Right lung (tissue), 10 donors: Measurements from ENCODE around the gene NUP205. TPM values are rescaled to one million over a fixed set of nuclear protein-coding genes. Genes with fewer than 3 reads are reported as not detected.

Experiments used
- DNase-seq, 2 donors: peaks; one replicate each; pipeline ENCODE4 v3.0.0-alpha.2; 2013
- long read RNA-seq, 8 donors: transcript quantifications; one replicate each; lab custom pipeline, GENCODE V29; 2026
- polyA plus RNA-seq, 5 donors: library from polyadenylated mRNA; unstranded; fragments of 120-200 nt; gene quantifications; one replicate each; pipeline versions ENCODE4 v1.2.1 to v1.2.3, GENCODE V29; 2013; ENCODE audit warnings: inconsistent platforms in 1 of 5, low replicate concordance in 1 of 5; ENCODE audit not compliant: insufficient read length in 5 of 5, insufficient read depth in 1 of 5

NUP205 gene
- polyA plus RNA-seq, result 10 to 100 TPM; 66.7 to 81.1 (median 72.4) TPM
- long read RNA-seq, donor 1, full-length matches to known transcripts, result 3 of 46 reads
- long read RNA-seq, donor 1, partial matches to known transcripts, result 43 of 46 reads
- long read RNA-seq, donor 1, other reads (novel, unspliced or antisense), result 0 of 46 reads
- long read RNA-seq, donor 2, partial matches to known transcripts, result 0 of 1 reads
- long read RNA-seq, donor 2, other reads (novel, unspliced or antisense), result 0 of 1 reads
- long read RNA-seq, donor 3, full-length matches to known transcripts, result 1 of 7 reads
- long read RNA-seq, donor 3, partial matches to known transcripts, result 6 of 7 reads
- long read RNA-seq, donor 3, other reads (novel, unspliced or antisense), result 0 of 7 reads
- long read RNA-seq, donor 4, partial matches to known transcripts, result 7 of 8 reads
- long read RNA-seq, donor 4, other reads (novel, unspliced or antisense), result 0 of 8 reads
- long read RNA-seq, donor 5, full-length matches to known transcripts, result 4 of 24 reads
- long read RNA-seq, donor 5, partial matches to known transcripts, result 20 of 24 reads
- long read RNA-seq, donor 5, other reads (novel, unspliced or antisense), result 0 of 24 reads
- long read RNA-seq, donor 6, full-length matches to known transcripts, result 8 of 21 reads
- long read RNA-seq, donor 6, partial matches to known transcripts, result 13 of 21 reads
- long read RNA-seq, donor 6, other reads (novel, unspliced or antisense), result 0 of 21 reads
- long read RNA-seq, donor 7, result 0 reads
- long read RNA-seq, donor 8, result 0 reads

- DNase-seq, result peak; percentile 91 to 93
Observed at GRCh38 chr7:135557455-135558336, at the start of gene NUP205. Gene NUP205 (plus strand): TSS chr7:135557917. CDS start chr7:135557945, 28 bp downstream.

- peak in 1 of 2 donors; percentile 40 for DNase-seq
Observed at GRCh38 chr7:135508883-135509588, 48.7 kb upstream of the NUP205 start.

GRCh38 chr7:135509589-135509838 lies 48.2 kb upstream of the NUP205 start:
- DNase-seq, result peak in 1 of 2 donors; percentile 21

GRCh38 chr7:135509839-135510591 lies 47.7 kb upstream of the NUP205 start, which contains the start of gene CNOT4:
Gene CNOT4 (minus strand): TSS chr7:135510102. CDS start chr7:135438331, 71,771 bp downstream.
- DNase-seq, result peak; percentile 95 to 98

- no peak for DNase-seq
Observed at GRCh38 chr7:135510592-135511183, 47.0 kb upstream of the NUP205 start.

GRCh38 chr7:135512135-135512887 lies 45.4 kb upstream of the NUP205 start:
- DNase-seq, result peak in 1 of 2 donors; percentile 36

- no peak for DNase-seq
Observed at GRCh38 chr7:135514856-135515255, 42.9 kb upstream of the NUP205 start.

- DNase-seq, result no peak
Observed at GRCh38 chr7:135517060-135517459, 40.7 kb upstream of the NUP205 start.

GRCh38 chr7:135518748-135519147 lies 39.0 kb upstream of the NUP205 start:
- DNase-seq, result no peak

- DNase-seq, result no peak
Observed at GRCh38 chr7:135519233-135519688, 38.5 kb upstream of the NUP205 start.

- no peak for DNase-seq
Observed at GRCh38 chr7:135519871-135520270, 37.8 kb upstream of the NUP205 start.

- DNase-seq, result no peak
Observed at GRCh38 chr7:135522509-135522908, 35.2 kb upstream of the NUP205 start.

GRCh38 chr7:135523146-135523545 lies 34.6 kb upstream of the NUP205 start:
- DNase-seq, result no peak

GRCh38 chr7:135525426-135525825 lies 32.3 kb upstream of the NUP205 start:
- DNase-seq, result no peak

GRCh38 chr7:135527025-135527424 lies 30.7 kb upstream of the NUP205 start:
- DNase-seq, result no peak

GRCh38 chr7:135536150-135536549 lies 21.6 kb upstream of the NUP205 start:
- DNase-seq, result no peak

GRCh38 chr7:135537453-135537852 lies 20.3 kb upstream of the NUP205 start:
- DNase-seq, result no peak

GRCh38 chr7:135537905-135538304 lies 19.8 kb upstream of the NUP205 start:
- DNase-seq, result peak in 1 of 2 donors; percentile 21

- peak; percentile 42 to 49 for DNase-seq
Observed at GRCh38 chr7:135538376-135538775, 19.3 kb upstream of the NUP205 start.
